COR-L47 (cell line): ENCODE measurements around the gene KCNT1.
"Not testable (repeated sequence)": the region's sequence is repeated elsewhere in the genome, so short reads cannot be mapped to it uniquely, and the experiment has no call there.

ENCODE experiments used
- DNase-seq: peaks from one replicate; lab custom pipeline; 2025; lab: John Stamatoyannopoulos, UW

Gene KCNT1

DNA sequence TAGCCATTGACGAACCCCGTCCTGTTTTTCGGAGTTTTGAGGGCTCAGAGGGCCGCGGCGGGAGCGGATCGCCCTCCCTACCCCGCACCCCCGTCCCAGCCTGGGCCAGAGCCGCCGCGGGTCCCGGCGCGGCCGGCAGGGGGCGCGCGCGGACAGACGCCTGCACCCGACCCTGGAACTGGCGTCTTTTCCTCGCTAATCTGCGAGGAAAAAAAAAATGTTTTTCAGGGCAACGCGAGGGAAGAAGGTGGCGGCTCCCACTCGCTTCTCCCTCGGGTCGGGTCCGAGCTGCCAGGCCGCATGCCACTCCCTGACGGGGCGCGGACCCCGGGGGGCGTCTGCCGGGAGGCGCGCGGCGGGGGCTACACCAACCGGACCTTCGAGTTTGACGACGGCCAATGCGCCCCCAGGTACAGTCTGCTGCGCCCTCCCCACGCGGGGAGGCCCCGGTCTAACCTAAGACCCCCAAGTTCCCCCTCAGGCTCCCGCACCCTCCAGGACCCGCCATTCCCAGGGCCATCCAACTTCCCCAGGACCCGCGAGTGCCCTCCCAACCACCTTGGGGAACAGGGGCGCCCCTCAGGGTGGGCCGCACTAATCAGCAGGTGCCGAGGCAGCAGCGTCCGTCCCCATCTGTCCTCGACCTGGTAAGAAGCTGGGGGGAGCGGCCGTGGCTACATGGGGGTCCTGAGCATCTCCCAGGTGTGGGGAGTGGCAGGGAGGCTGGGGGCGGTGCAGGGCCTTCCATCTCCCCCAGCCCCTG lies at the start of gene KCNT1:
TSS of gene KCNT1 (plus strand) at position 227 of the 763 bp plus-strand sequence. CDS start at position 301, 74 bp downstream.
- peak; percentile 9 for DNase-seq

DNA sequence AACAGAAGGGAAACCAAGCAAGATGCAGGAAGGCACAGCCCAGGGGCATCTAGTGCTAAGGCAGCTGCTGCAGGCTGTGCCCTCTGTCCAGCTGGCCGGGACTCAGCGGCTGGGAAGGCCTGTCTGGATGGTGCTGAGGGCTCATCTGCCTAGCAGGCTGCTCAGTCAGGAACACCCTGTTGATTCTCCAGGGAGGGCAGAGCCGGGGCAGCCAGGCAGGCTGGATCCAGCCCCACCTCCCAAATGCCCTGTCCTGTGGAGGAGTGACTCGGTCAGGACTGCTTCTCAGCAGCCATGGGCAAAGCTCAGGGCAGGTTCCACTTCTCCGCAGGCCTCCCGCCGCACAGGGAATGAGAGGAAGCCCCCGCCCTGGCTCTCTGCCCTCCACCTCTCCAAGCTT lies 46.7 kb upstream of the KCNT1 start:
- DNase-seq, result no peak

DNA sequence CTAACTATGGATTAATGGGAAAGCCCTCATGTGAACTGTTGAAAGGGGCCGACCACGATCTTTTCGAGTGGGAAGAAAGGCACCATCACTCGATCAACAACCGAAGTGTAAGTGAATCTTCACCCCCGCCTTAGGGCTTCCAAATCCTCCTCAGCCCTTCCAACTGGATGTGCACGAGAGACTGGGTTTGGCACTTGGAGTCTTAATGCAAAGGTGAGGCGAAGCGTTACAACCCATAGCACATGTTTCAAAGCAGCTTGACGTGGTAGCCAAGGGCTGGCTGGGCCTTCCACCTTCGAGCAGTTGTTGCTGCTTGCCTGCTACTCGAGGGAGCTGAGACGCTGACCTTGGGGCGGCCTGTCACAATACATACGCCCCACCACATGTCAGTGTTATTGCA lies 44.6 kb upstream of the KCNT1 start:
- no peak for DNase-seq

DNA sequence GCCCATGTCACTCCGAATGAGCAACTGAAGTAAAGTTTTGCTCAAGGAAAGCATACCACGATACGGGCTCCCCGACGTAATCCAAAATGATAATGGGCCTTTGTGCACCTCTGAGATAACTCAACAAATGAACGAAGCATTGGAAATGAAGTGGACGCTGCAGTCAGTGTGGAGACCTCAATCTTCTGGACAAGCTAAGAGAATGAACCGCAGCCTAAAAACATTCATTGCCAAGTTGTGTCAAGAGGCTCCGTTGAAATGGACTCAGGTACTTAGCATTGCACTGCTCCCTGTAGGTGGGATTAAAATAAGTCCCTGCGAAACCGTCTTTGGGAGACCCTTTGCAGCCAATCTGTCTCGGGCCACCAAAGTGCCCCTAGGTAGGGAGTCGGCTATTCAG lies 42.7 kb upstream of the KCNT1 start:
- DNase-seq, result no peak

DNA sequence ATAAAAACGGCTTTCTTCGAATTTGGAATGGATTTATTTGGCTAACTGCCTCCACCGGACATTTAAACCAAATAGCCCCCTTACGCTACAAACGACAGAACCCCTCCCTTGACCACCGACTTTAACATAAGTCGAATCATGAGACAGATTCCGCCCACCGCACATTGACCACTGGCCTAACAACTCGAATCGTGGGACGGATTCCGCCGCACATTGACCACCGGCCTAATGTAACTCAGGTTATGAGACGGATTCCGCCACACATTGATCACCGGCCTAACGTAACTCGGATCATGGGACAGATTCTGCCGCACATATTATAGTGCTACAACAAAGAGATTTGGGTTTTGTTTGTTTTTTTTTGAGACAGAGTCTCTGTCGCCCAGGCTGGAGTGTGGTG lies 41.6 kb upstream of the KCNT1 start:
- no peak for DNase-seq

DNA sequence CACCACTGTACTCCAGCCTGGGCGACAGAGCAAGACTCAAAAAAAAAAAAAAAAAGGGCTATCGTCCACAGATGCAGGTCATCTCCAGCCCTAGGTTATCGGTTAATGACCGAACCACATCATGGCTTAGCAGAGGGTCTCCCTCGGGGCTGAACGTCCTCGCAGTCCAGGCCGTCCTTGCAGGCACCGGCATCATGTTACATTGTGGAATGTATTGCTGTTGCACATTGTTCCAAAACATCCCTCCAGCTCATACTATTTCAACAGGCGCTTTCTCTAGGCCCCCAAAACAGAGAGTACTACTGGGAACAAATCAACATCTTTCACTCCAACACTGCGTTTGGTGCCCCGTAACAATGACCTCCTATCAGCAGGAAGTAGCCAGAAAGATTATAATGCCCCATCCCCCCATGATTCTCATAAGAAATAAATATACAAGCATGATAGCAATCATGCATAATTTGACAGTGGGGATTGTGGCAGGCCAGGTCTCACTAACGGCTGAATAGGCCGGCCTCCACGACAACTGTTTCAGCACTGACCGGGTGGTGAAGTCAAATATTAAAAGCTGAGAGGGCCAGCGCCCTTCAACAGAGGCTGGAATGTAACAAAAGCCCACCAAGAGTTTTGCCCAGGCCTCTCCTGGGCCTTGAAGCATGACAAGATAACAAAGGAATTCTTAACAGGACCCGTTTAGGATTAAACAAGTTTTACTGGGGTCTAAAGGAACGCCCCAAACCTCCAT lies 40.0 kb upstream of the KCNT1 start:
- no peak for DNase-seq

DNA sequence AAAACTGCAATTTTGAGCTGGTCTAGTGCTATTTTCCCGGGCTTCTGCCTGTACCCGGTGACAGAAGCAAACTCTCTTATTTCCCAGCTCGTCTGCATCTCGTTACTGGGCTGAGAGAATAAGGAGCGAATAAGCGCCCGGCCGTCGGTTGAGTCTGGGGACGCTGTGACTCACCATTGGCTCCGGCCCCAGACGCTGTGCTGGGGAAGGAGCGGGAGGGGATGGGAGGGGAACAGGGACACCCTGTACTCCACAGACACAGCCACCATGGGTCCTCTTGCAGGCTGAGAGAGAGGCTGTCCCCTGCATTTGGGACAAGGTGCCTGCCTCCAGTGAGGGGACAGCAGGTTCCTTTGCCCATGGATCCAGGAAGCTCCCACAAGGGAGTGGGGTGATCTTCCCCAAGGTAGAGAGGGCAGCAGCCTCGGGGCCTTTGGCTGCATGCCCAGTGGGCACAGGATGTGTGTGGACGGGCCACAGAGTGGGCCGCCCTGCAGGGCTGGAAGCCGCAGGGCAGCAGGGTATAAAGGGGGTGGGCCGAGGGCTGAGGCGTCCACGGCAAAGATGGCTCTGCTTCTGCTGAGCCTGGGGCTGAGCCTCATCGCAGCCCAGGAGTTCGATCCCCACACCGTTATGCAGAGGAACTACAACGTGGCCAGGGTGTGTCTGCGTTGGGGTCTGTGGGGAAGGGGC lies 39.1 kb upstream of the KCNT1 start, which contains the start of gene LCN9:
TSS of gene LCN9 (plus strand) at position 552 of the 693 bp plus-strand sequence. CDS start at position 565, 13 bp downstream.
- DNase-seq, result no peak

DNA sequence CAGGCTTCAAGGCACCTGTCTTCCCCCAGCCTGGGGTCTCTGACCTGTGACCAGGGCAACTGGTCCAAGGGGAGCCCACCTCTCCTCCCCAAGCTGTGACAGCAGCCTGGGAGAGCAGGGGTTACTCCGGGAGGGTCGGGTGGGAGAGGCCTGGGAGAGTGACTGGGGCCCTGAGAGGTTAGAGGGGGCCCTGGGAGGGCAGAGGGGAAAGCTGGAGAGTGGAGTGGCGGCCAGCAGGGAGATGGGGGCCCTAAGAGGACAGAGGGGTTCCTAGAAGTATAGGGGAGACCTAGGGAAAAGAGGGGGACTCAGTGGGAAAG lies 38.6 kb upstream of the KCNT1 start:
- no peak for DNase-seq

DNA sequence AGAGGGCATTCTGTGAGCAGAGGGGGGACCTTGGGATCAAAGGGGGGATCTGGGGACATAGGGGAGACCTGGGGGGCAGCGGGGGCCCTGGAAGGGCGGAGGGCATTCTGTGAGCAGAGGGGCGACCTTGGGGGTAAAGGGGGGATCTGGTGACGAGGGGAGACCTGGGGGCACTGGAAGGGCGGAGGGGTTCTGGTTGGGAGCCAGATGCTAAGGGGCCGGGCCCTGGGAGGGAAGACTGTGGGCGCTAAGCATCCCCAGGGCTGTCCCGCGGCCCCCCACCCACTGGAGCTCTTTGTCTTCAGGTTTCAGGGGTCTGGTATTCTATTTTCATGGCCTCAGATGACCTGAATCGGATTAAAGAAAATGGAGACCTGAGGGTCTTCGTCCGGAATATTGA lies 38.1 kb upstream of the KCNT1 start:
- DNase-seq, result no peak

DNA sequence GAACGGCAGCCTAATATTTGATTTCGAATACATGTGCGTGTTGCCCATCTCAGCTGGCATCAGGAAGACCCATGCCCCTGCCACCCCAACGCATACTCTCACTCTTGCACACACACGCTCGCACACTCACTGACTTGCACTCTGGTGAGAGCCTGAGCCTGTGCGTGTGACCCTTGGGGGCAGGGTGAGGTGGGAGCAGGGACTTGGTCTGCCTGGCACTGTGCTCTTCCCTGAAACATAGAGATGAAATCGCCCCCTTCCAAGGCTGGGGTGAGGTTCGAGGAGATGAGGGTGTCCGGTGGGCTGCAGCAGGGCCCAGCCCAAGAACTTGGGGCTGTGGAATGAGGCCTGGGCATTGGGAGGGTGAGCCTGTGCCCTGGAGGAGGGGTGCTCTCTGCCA lies 37.7 kb upstream of the KCNT1 start:
- DNase-seq, result no peak

DNA sequence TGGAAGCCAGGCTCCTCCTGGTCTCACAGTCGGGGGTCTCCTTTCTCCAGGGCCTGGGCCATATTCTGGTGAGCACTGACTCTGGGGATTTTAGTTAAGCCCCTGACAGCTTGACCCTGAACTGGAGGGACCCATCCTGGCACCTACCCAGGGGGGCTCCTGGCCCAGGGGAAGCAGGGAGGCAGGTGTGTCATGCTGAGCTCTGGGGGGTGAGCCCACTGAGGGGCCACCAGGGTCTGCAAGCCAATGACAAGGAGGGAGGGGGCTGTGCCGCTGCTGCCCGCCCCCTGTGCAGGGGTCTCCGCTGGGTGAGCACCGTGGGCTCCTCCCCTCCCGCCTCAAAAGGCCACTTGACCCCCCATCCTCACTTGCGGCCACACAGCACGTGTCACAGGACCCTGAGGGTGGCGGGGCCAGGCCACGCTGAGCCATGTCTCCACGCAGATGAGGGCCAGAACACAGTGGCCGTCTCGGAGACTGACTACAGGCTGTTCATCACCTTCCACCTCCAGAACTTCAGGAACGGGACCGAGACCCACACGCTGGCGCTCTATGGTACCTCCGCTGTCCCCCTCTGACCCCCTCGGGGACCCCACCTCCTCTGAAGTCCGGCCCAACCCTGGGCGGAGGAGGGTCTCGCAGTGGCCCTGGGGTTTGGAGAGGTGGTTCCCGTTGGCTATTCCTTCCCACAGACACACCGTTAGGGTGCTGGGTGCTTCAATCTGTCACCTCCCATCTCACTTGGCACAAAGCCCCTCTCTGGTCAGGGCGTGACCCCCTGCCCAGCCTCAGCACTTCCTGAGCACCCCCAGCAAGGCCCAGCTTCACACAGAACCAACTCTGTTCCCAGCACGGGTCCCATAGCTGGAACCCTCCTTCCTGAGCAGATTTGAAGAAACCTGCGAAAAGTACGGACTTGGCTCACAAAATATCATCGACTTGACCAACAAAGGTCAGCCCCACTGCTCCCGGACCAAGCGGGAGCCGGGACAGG lies 36.9 kb upstream of the KCNT1 start:
- no peak for DNase-seq

DNA sequence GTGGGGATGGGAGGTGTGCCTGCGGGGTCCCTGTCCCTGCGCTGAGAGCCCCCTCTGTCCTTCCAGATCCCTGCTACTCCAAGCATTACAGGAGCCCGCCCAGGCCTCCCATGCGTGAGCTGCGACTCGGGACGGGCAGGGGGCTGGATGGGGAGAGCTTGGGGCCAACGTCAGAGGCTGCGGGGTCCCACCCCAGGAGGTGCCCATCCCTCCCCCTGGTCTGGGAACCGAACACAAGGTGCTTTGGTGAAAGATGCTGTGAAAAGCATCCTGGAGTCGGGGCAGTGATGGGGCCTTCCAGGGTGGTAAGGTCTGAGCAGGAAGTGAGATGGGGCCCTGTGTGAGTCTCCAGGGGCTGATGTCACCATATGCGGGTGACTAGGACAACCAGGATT lies 36.2 kb upstream of the KCNT1 start:
- no peak for DNase-seq

DNA sequence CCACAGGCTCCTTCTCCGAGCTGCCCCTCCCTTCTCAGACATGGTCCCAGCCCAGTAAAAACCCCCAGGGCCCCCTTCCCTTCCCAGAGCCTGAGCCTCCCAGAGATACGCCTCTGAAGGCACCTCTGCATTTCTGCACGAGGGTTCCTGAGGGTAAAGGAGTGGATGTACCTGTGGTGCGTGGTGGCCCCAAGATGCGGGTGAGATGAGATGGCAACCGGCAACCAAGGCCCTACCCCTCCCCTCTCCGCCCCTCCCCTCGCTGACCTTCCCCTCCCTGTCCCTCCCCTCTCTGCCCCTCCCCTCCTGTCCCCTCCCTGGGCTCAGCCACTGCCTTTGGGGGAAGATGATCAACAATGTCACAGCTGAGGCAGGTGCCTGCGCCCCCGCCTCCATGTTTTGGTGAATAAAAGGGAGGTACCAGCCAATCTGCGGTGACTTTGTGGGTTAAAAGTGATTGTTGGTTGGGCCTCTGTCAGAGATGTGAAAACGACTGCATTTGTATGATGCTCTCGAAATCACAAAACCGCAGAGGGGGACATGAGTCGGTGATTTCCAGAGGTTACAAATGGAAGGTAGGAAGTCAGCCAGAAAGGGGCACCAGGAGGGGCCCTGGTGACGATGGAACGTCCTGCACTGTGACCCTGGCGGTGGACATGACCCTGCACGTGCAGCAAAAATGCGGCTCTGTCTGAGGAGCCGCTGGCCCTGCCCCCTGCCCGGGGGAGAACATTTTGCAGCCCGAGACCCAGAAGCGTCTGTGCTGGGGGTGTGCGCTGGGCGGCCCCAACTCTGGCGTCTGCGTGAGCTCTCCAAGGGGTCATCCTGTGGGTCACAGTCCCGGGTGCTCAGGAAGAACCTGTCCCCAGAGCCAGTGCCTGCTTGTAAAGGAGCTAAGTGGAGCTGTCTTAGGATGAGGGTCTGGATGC lies 35.2 kb upstream of the KCNT1 start:
- no peak for DNase-seq

DNA sequence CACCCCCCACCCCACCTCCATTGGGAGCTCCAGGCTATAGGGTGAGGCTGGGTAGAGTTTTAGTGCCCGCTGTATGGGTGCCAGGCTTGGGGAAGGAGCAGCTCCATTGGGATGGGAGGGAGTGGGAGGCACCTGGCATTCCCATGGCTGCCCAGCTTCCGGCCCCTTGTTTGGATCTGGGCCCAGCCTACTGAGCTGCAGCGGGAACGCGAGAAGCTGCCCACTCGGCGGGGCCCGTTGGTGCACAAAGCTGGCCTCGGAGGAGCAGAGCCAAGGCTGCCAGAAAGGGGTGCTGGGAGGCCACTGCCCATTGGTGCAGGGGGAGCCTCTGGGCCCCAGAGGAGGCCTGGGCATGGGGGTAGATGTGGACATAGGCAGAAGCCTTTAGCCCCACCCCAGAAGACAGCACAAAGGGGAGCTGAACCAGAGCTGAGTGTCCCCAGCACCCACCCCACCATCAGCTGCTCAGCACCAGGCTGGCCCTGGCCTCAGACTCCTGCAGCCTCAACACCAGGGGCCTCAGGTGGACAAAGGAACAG lies 34.5 kb upstream of the KCNT1 start:
- DNase-seq, result no peak

DNA sequence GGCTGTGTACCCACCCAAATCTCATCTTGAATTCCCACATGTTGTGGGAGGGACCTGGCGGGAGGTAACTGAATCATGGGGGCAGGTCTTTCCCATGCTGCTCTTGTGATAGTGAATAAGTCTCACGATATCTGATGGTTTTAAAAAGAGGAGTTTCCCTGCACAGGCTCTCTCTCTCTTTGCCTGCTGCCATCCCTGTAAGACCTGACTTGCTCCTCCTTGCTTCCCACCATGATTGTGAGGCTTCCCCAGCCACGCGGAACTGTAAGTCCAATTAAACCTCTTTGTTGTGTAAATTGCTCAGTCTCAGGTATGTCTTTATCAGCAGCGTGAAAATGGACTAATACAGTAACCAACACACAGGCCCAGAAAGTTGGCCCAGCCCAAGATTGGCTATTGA lies 33.0 kb upstream of the KCNT1 start:
- not testable (repeated sequence) for DNase-seq

DNA sequence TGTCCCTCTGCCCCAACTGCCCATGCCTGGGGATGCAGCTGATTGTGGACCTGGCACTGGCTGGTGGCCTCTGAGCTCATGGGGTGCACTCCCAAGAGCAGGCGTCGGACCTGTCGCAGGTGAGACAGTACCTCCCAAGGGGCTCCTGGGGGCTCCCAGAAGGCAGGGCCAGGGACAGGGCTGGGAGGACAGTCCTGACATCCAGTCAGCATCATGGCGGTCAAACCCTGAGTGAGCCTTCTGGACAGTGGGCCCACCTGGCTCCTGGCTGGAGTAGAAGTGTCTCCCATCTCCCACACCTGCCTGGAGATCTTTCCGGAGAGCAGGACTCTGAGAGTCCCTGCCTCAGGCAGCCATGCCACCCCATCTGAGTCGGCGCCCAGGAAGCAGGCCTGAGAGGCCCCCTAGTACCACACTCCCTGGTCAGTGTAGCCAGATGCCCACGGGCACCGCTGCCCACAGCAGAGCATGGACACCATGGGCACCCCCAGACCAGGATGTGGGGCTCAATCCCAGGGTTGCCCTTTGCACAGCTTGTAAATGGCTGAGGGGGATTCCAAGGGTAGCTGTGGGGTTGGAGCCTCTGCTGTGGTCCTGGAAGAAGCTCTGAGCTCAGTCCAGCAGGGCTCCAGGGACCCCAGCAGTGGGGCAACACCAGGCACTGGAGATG lies 32.2 kb upstream of the KCNT1 start:
- no peak for DNase-seq

DNA sequence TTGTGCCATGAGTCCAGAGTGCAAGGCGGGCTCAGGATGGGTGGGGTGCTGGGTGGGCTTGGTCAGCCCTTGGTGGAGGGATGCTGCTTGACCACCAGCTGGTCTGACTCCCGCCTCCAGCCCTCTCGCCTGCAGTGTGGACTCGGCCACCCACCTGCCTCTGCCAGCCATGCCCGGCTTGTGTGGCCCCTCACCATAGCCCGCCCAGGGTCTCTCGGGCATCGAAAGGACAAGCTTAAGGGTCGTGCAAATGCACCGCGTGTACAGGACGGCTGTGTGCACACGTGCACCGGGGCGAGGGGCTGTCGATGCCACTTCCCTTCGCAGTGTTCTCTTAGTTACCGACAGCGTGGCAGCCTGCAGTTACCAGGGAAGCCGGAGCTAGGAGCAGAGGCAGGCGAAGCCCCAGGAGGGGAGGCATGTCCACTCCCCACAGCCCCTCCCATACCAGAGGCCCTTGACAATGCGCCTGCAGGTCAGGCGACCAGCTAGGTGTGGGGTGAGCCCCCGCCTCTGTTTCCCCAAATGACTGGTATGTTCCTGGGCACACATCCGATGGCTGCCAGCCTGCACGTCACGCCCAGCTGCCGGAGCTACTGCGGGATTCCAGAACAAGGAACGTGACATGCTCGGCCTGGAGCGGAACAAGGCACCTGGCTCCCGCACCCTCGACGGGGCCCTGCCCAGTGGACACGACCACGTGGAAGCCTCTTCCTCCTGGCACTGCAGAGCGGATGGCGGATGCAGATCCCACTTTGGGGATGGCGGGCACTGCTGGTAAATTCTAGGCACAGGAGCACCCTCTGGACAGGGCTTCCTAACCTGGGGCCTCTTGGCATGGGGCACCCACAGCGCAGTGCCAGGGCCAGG lies 31.0 kb upstream of the KCNT1 start:
- no peak for DNase-seq

DNA sequence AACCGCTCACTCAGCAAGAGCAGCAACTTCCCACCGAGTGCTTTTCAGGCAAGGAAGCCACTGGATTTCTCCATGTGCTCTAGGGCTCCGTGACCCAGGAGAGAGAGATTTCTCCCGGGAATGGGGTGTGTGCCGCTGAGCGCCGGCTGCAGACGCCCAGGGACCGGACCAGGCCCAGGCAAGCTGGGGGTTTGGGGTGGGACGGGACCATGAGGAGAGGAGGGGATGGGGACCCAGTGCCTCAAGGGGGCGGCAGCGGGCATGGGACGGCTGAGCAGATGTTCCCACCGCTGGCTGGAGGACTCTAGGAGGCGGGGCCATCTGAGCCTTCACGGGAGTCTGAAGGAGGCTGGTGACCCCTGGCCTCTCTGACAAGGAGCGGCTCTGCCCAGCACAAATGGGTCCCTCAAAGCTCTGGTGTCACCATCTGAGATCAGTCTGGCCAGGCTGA lies 30.4 kb upstream of the KCNT1 start:
- DNase-seq, result no peak

DNA sequence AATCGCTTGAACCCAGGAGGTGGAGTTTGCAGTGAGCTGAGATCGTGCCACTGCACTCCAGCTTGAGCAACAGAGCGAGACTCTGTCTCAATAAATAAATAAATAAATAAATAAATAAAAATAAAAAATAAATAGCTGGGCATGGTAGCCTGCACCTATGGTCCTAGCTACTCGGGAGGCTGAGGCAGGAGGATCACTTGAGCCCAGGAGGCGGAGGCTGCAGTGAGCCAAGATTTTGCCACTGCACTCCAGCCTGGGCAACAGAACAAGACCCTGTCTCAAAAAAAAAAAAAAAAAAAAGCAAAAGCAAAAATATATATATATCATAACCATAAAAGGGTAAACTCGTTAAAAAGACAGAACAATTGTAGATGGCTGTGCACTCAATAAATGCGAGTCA lies 29.2 kb upstream of the KCNT1 start:
- DNase-seq, result not testable (repeated sequence)
